ENCODE data around the gene AGRP.
"Not testable (repeated sequence)": the region's sequence is repeated elsewhere in the genome, so short reads cannot be mapped to it uniquely, and the experiment has no call there.

The AGRP gene

GRCh38 chr16:67483150-67483549, at the start of gene AGRP:
TSS of gene AGRP (minus strand) at chr16:67483547. CDS start at chr16:67483398, 149 bp downstream.
- DNase-seq (ENCODE audit: insufficient read length, low spot score) (no peak), FAIRE-seq (no peak)

GRCh38 chr16:67531247-67531646, 47.9 kb upstream of the AGRP start:
- no peak for DNase-seq (ENCODE audit: insufficient read length, low spot score)
- FAIRE-seq: no peak

GRCh38 chr16:67530013-67530939, 46.9 kb upstream of the AGRP start:
- DNase-seq (ENCODE audit: insufficient read length, low spot score) (peak; percentile 77), FAIRE-seq (peak; percentile 69)

- DNase-seq (ENCODE audit: insufficient read length, low spot score) (no peak), FAIRE-seq (no peak)
These were observed 46.2 kb upstream of the AGRP start for GRCh38 chr16:67529582-67530012.

GRCh38 chr16:67528870-67529581, 45.7 kb upstream of the AGRP start:
- FAIRE-seq (no peak), DNase-seq (ENCODE audit: insufficient read length, low spot score) (no peak)

GRCh38 chr16:67528222-67528869, 45.0 kb upstream of the AGRP start, which contains the start of gene RIPOR1:
TSS of gene RIPOR1 (plus strand) at chr16:67528829. CDS start at chr16:67538447, 9,618 bp downstream.
- DNase-seq (ENCODE audit: insufficient read length, low spot score): no peak
- no peak for FAIRE-seq

- DNase-seq (ENCODE audit: insufficient read length, low spot score) (no peak), FAIRE-seq (peak; percentile 69)
These were observed 42.9 kb upstream of the AGRP start for GRCh38 chr16:67526149-67526791.

GRCh38 chr16:67525176-67525860, 42.0 kb upstream of the AGRP start:
- DNase-seq (ENCODE audit: insufficient read length, low spot score) (no peak), FAIRE-seq (peak; percentile 59)

GRCh38 chr16:67521095-67521804, 37.9 kb upstream of the AGRP start:
- peak; percentile 96 for FAIRE-seq
- peak; percentile 92 for DNase-seq (ENCODE audit: insufficient read length, low spot score)

GRCh38 chr16:67519242-67519641, 35.9 kb upstream of the AGRP start:
- FAIRE-seq (no peak), DNase-seq (ENCODE audit: insufficient read length, low spot score) (no peak)

- FAIRE-seq (no peak), DNase-seq (ENCODE audit: insufficient read length, low spot score) (no peak)
These were observed 35.3 kb upstream of the AGRP start for GRCh38 chr16:67518676-67519075.

- no peak for FAIRE-seq
These were observed 34.5 kb upstream of the AGRP start for GRCh38 chr16:67517661-67518423.

GRCh38 chr16:67517155-67517445, 33.8 kb upstream of the AGRP start:
- FAIRE-seq: no peak

More at GRCh38 chr16:67517661-67518423, 34.5 kb upstream of the AGRP start:
- no peak for DNase-seq (ENCODE audit: insufficient read length, low spot score)

GRCh38 chr16:67516296-67517154, 33.2 kb upstream of the AGRP start:
- FAIRE-seq (no peak), DNase-seq (ENCODE audit: insufficient read length, low spot score) (peak; percentile 82)

More at GRCh38 chr16:67517155-67517445, 33.8 kb upstream of the AGRP start:
- no peak for DNase-seq (ENCODE audit: insufficient read length, low spot score)

GRCh38 chr16:67514382-67514828, 31.1 kb upstream of the AGRP start:
- FAIRE-seq (peak; percentile 38), DNase-seq (ENCODE audit: insufficient read length, low spot score) (no peak)

GRCh38 chr16:67513892-67514291, 30.5 kb upstream of the AGRP start:
- not testable (repeated sequence) for FAIRE-seq; DNase-seq (ENCODE audit: insufficient read length, low spot score)

- DNase-seq (ENCODE audit: insufficient read length, low spot score) (no peak), FAIRE-seq (no peak)
These were observed 25.7 kb upstream of the AGRP start for GRCh38 chr16:67509016-67509415.

GRCh38 chr16:67506468-67506867, 23.1 kb upstream of the AGRP start:
- no peak for DNase-seq (ENCODE audit: insufficient read length, low spot score)
- FAIRE-seq: no peak
